ENCODE results near the gene KCNQ5. TPM values are rescaled to one million over a fixed set of nuclear protein-coding genes. Genes with fewer than 3 reads are reported as not detected.

The KCNQ5 gene
- total RNA-seq, 4 donors from 2014 or later, result 0.30 to 0.57 (median 0.42) TPM; not detected in 1

GRCh38 chr6:72787391-72788031 lies 165.6 kb downstream of the KCNQ5 start:
- Histone ChIP-seq H3K27me3 (no peaks in the 10 kb centered on the region), H3K27ac (no peak overlapping the region), H3K4me1 (peaks cover 4% of the 10 kb centered on the region), H3K4me3 (no peak overlapping the region), H3K36me3 (no peaks in the 10 kb centered on the region), H3K9me3 (no peaks in the 10 kb centered on the region)
- 26% methylated on average over 2 of the region's 2 CpGs for WGBS
- no peak for DNase-seq (ENCODE audit: low spot score in 2 of 2)
- no peak for TF ChIP-seq CTCF (IDR thresholded peaks at IDR 0.05)
- TF ChIP-seq POLR2AphosphoS5 (IDR thresholded peaks at IDR 0.05), result peak in 1 of 3 donors; percentile 36
- no peak for TF ChIP-seq EP300 (IDR thresholded peaks at IDR 0.05)
- TF ChIP-seq POLR2A (IDR thresholded peaks at IDR 0.05), result no peak

DNA sequence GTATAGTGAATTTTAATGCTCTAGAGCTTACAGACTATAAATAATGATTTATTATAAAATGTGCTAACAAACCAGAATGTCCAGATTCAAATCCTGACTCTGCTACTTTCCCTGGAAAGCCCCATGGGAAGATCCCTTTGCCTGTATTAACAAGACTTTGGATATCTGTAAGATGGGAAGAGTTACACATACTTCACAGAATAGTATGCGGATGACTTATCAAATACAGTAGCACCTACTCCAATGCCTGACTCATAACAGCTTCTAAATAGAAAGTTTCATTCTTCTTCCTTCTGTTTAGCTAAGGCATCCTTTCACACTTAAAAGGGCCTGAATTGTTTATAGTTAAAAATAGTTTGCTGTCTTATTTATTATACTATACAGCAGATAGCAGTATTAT lies 166.3 kb downstream of the KCNQ5 start:
- Histone ChIP-seq H3K4me3 (no peak overlapping the region), H3K27me3 (no peaks in the 10 kb centered on the region)
- TF ChIP-seq CTCF (IDR thresholded peaks at IDR 0.05) (no peak), POLR2A (IDR thresholded peaks at IDR 0.05) (no peak), POLR2AphosphoS5 (IDR thresholded peaks at IDR 0.05) (no peak), EP300 (IDR thresholded peaks at IDR 0.05) (no peak)

DNA sequence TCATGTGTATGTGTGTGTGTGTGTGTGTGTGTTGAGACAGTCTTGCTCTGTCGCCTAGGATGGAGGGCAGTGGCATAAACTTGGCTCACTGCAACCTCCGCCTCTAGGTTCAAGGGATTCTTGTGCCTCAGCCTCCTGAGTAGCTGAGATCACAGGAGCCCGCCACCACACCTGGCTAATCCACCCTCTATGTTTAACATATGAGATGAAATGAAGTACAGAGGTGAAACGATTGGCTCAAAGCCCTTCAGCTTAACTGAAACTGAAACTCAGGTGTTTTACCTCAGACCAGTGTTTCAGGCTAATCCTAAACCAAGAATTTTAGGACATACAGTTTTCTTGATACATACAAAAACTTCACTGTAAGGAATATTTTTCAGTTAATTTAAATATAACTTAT lies 167.3 kb downstream of the KCNQ5 start:
- H3K27ac ChIP-seq, result no peak overlapping the region
- TF ChIP-seq EP300 (IDR thresholded peaks at IDR 0.05), result no peak
- TF ChIP-seq CTCF (IDR thresholded peaks at IDR 0.05), result no peak
- no peak for TF ChIP-seq POLR2A (IDR thresholded peaks at IDR 0.05)
- TF ChIP-seq POLR2AphosphoS5 (IDR thresholded peaks at IDR 0.05), result no peak
- DNase-seq (ENCODE audit: low spot score in 2 of 2), result no peak

More for the DNA sequence above, 166.3 kb downstream of the KCNQ5 start:
- Histone ChIP-seq H3K4me1 (peaks cover 4% of the 10 kb centered on the region), H3K27ac (no peak overlapping the region), H3K9me3 (no peaks in the 10 kb centered on the region), H3K36me3 (no peaks in the 10 kb centered on the region)
- 72% methylated on average over 1 of the region's 1 CpG for WGBS
- DNase-seq (ENCODE audit: low spot score in 2 of 2), result no peak

GRCh38 chr6:72792692-72793091 lies 170.8 kb downstream of the KCNQ5 start:
- no peak overlapping the region for H3K27ac ChIP-seq
- DNase-seq (ENCODE audit: low spot score in 2 of 2), result no peak
- no peak overlapping the region for H3K4me3 ChIP-seq
- no peaks in the 10 kb centered on the region for H3K36me3 ChIP-seq
- WGBS, result 35% methylated on average over 1 of the region's 1 CpG
- no peaks in the 10 kb centered on the region for H3K27me3 ChIP-seq
- no peaks in the 10 kb centered on the region for H3K4me1 ChIP-seq
- no peak for TF ChIP-seq EP300 (IDR thresholded peaks at IDR 0.05)
- no peak for TF ChIP-seq POLR2A (IDR thresholded peaks at IDR 0.05)
- no peaks in the 10 kb centered on the region for H3K9me3 ChIP-seq

More for the DNA sequence above, 167.3 kb downstream of the KCNQ5 start:
- Histone ChIP-seq H3K36me3 (no peaks in the 10 kb centered on the region), H3K27me3 (no peaks in the 10 kb centered on the region), H3K9me3 (no peaks in the 10 kb centered on the region), H3K4me1 (peaks cover 4% of the 10 kb centered on the region), H3K4me3 (no peak overlapping the region)
- WGBS, result 92% methylated on average over 4 of the region's 4 CpGs

DNA sequence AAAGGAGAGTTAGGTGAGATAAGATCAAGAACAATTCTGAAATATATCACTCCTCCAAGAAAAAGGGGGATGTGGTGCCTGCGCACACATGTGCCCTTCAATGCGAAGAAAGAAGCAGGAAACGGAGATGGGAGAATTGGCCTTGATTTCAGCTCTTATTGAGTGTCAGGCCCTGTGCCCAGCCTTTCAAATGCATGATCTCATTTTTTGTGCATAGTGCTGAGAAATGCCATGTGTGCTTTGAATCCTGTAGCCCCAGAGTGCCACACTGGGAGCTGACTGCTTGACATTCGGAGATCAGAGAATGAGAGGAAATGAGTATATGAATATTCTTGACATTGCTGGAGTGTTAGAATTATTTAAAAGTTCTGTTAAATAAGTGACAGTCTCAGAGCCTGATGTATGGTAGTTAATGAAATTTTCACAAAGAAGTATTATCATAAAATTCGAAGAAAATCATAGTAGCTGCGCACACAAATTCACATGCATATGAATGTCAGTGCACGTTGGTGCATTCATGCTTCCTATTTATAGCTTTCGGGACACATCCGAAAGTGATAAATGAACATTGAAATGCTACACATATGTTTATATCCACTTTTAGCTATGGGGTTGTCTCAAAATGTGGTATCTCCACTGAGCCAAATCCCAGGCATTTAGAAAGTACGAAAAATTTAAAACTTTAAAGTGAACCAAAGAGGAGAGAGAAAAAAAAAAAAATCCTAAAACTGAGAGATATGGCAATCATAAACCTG lies 172.0 kb downstream of the KCNQ5 start:
- no peak for DNase-seq (ENCODE audit: low spot score in 2 of 2)
- Histone ChIP-seq H3K27me3 (no peaks in the 10 kb centered on the region), H3K4me1 (no peaks in the 10 kb centered on the region), H3K9me3 (no peaks in the 10 kb centered on the region), H3K4me3 (no peak overlapping the region), H3K27ac (no peak overlapping the region), H3K36me3 (no peaks in the 10 kb centered on the region)
- WGBS, result 61% methylated on average over 10 of the region's 10 CpGs
- TF ChIP-seq CTCF (IDR thresholded peaks at IDR 0.05) (no peak), POLR2AphosphoS5 (IDR thresholded peaks at IDR 0.05) (no peak), EP300 (IDR thresholded peaks at IDR 0.05) (no peak), POLR2A (IDR thresholded peaks at IDR 0.05) (no peak)

Data from suprapubic skin (tissue), 4 donors.